ENCODE results near the gene PDE1A.
"Not testable (repeated sequence)": the region's sequence is repeated elsewhere in the genome, so short reads cannot be mapped to it uniquely, and the experiment has no call there.

The PDE1A gene

DNA sequence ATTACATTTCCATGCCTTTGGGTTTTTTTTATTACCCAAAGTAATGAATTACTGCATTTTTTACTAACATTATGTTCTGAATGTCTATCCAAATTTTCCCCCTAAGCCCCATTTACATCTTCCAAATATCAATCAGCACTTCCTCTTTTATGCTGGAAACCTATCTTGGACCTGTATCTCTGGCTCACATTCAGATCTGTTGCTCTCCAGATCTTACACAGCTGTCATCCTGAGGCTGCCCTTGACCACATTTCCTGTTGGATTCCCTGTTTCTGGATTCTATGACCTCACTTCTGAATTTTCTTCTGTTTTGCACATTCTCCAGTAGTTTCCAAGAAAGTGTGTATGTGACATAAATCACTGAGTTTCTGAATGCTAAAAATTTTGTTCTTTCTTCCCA lies 146.7 kb downstream of the PDE1A start:
- DNase-seq (ENCODE audit: low read depth in 2 of 2), result no peak

GRCh38 chr2:182276662-182277061 lies 150.2 kb downstream of the PDE1A start:
- DNase-seq (ENCODE audit: low read depth in 2 of 2), result not testable (repeated sequence)

DNA sequence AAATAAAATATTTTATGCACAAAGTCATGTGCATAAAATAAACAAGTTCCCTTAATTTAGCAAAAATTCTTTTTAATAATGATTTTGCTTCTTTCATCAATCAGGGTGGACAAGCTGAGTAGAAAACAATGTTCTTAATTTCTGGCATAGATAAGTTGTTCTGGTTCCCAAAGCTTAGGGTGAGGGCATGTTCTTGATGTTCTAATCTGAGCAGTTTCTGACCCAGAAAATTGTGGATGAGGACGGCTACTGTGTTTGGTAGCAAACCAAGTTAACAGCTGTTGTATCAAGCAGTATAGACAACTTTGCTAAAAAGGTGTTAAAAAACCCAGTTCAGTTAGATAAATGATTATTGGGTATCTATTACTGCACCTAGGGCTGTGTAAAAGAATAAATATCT lies 158.9 kb downstream of the PDE1A start:
- DNase-seq (ENCODE audit: low read depth in 2 of 2), result no peak

DNA sequence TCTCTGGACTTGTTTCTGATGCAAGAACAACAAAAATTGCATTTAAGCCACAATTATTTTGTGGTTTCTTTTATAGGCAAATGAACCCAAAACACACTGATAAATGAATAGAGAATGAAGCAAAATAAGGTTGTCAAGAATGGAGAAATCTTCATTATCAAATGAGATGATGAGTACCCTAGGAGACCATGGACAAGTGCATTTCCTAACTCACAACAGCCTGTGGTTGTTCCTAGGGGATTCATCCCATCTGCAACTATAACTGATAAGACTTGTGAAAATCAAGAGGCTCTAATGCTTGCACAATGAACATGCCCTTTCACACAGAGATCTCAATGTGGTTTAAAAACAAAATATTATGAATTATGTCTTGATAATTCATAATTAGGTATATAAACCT lies 159.9 kb downstream of the PDE1A start:
- DNase-seq (ENCODE audit: low read depth in 2 of 2), result no peak

GRCh38 chr2:182265718-182266117 lies 161.1 kb downstream of the PDE1A start:
- no peak for DNase-seq (ENCODE audit: low read depth in 2 of 2)

GRCh38 chr2:182261860-182262387 lies 164.9 kb downstream of the PDE1A start:
- no peak for DNase-seq (ENCODE audit: low read depth in 2 of 2)

GRCh38 chr2:182259629-182260150 lies 167.1 kb downstream of the PDE1A start:
- DNase-seq (ENCODE audit: low read depth in 2 of 2), result no peak

GRCh38 chr2:182252534-182252933 lies 174.3 kb downstream of the PDE1A start:
- no peak for DNase-seq (ENCODE audit: low read depth in 2 of 2)

DNA sequence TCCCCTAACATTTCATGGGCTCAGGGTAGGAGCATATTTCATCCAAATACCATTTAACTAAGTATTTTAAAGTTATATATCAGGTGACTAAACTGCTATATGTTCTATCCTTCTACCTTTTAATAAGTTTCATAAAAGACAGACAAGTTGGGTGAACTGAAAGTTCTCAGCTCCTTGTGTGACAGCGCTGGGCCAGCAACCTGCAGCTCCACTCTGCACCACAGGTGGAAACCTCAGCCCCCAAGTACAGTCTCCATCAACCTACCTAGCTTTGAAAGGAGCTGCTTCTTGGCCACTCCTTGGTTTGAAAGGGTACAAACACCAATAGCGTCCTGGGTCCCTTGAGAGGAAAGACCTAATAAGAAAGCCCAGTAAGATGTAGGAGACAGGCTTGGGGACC lies 177.9 kb downstream of the PDE1A start:
- no peak for DNase-seq (ENCODE audit: low read depth in 2 of 2)

DNA sequence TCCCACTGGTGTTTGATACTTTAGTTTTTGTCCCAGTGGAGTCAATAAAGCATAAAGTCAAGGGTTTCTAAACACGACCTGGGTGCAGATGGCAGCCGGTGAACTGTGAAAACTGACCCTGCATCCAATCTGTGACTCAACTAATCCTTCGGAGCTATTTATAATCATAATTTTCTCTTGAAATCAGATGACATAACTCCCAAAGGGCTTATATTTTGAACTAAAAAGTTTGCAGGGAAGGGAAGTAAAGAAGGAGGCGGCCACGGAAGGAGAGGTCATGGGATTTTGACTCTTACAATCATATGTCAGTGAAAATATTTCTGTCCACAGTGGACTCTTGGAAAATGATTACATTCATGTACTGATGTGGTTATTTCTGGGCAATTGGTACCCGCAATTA lies 178.5 kb downstream of the PDE1A start:
- no peak for DNase-seq (ENCODE audit: low read depth in 2 of 2)

GRCh38 chr2:182247831-182248230 lies 179.0 kb downstream of the PDE1A start:
- no peak for DNase-seq (ENCODE audit: low read depth in 2 of 2)

DNA sequence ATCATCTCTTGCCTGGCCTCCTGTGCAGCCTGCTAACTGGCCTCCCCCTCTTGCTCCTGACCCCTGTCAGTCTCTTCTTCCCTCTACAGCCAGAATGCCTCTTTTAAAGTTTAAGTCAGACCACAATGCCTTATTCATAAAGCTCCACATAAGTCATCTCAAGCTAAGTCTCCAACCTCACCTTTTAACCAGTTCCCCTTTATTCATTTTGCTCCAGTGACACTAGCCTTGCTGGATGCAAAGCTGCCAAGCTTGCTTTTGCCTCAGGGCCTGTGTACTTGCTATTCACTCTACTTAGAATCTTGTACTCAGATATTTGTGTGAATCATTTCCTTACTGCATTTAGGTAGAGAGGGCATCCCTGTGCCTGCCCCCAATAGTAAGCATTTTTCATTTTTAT lies 180.9 kb downstream of the PDE1A start:
- no peak for DNase-seq (ENCODE audit: low read depth in 2 of 2)

DNA sequence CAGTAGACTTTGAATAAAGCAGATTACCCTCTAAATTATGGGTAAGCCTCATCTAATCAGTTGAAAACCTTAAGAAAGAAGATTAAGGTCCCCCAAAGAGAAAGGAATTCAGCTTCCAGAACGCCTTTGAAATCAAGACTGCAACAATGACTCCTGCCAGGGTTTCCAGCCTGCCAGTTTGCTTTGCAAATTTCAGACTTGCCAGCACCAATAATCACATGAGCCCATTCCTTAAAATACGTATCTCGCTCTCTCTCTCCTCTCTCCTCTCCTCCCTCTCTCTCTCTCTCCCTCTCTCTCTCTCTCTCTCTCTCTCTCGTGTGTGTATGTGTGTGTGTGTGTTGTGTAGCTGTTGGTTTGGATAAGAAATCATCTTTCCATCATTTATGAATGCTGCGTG lies 184.2 kb downstream of the PDE1A start:
- no peak for DNase-seq (ENCODE audit: low read depth in 2 of 2)

- DNase-seq (ENCODE audit: low read depth in 2 of 2), result no peak
Observed at GRCh38 chr2:182241936-182242335, 184.9 kb downstream of the PDE1A start.

- no peak for DNase-seq (ENCODE audit: low read depth in 2 of 2)
Observed at GRCh38 chr2:182240862-182241371, 185.9 kb downstream of the PDE1A start.

DNA sequence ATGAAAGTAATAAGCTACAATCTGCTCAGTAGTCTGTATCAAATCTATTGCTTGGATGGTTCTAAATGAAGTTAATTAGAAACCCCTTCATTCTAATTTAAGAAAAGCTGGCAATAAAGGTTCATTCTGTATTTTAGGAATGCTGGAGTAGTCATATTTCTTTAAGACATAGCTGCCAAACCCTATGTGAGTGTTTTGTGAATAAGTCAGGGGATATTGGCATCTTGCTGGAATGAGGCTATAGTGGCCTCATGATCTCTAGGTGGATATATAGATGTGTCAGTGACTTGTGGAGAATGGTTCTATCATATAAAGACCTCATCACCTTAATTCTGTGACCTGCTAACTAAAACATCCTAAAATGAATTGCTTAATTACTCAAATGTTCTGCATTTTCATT lies 196.3 kb downstream of the PDE1A start:
- no peak for DNase-seq (ENCODE audit: low read depth in 2 of 2)

DNA sequence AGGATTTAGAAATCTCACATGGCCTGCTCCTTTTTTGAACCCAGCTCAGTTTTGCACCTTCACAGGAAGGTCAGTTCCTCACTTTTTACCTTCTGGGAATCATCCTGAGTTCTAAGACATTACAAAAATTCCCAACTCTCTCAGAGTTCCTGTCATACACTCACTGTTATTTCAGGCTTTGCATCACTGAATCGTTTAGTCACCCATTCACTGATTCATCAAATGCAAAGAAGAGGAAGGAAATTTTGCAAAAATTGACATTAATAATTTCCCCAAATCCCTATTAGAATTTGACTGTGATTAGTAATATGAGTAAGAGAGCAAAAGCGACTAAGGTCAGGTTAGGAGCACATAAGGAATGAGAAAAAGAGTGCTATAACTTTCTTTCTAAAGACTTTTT lies 197.5 kb downstream of the PDE1A start:
- no peak for DNase-seq (ENCODE audit: low read depth in 2 of 2)

DNA sequence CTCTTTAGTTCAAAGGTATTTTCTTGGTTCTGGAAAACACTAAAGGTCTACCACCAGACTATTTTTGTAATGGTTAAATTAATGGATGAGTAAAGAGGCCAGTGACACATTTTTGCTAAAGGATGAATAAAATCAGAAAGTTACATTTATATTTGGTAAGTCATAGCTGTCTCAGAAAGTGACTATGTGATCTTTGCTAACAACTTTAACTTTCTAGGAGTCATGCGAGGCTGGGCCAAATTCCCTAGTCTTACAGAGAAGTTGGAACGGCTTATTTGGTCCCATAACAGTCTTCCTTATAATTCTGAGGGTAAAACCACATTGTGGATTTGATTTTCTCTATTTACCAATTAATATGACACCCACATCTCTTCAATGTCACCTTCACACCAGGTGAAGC lies 198.1 kb downstream of the PDE1A start:
- no peak for DNase-seq (ENCODE audit: low read depth in 2 of 2)

- no peak for DNase-seq (ENCODE audit: low read depth in 2 of 2)
Observed at GRCh38 chr2:182228073-182228473, 198.8 kb downstream of the PDE1A start.

GRCh38 chr2:182226807-182227206 lies 200.0 kb downstream of the PDE1A start:
- no peak for DNase-seq (ENCODE audit: low read depth in 2 of 2)

GRCh38 chr2:182224669-182225068 lies 202.2 kb downstream of the PDE1A start:
- no peak for DNase-seq (ENCODE audit: low read depth in 2 of 2)

DNA sequence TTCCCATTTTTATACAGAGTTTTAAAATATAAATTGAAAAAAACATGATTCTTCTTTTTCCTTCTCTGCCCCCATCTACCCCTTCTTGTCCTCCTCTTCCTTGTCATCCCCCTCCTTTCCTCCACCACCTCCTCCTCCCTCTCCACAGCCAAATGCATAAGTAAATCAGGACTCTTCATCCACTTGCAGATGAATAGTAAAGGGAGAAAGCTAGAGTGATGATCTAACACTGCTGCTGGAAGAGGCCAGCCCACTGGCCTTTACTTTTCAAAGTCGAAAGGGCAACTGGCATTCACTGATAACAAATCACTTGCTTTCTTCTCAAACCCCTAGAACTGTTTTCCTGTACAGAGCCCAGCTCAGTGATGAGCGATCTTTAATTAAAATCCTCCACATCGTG lies 205.8 kb downstream of the PDE1A start:
- no peak for DNase-seq (ENCODE audit: low read depth in 2 of 2)

GRCh38 chr2:182220335-182220734 lies 206.5 kb downstream of the PDE1A start:
- DNase-seq (ENCODE audit: low read depth in 2 of 2), result no peak

- no peak for DNase-seq (ENCODE audit: low read depth in 2 of 2)
Observed at GRCh38 chr2:182210669-182211068, 216.2 kb downstream of the PDE1A start.
